ENCODE measurements around the gene C4orf50.

Gene C4orf50

GRCh38 chr4:5968246-5968645 is 50.0 kb downstream of the C4orf50 start:
- no peak for DNase-seq (ENCODE audit: low read depth, low spot score)
- no peak overlapping the region for H3K4me3 ChIP-seq (ENCODE audit: low read depth, low read length)
- ChIA-PET CTCF (no interaction called here), POLR2A (no interaction called here)
- no peak for TF ChIP-seq CTCF (IDR thresholded peaks at IDR 0.05; ENCODE audit: insufficient read depth, low read length, missing control alignments)

- ChIA-PET CTCF (no interaction called here), POLR2A (no interaction called here)
- TF ChIP-seq CTCF (IDR thresholded peaks at IDR 0.05; ENCODE audit: insufficient read depth, low read length, missing control alignments) = no peak
- H3K4me3 ChIP-seq (ENCODE audit: low read depth, low read length) = no peak overlapping the region
- no peak for DNase-seq (ENCODE audit: low read depth, low spot score)
Measured at GRCh38 chr4:5967783-5968182, 50.4 kb downstream of the C4orf50 start.

DNA sequence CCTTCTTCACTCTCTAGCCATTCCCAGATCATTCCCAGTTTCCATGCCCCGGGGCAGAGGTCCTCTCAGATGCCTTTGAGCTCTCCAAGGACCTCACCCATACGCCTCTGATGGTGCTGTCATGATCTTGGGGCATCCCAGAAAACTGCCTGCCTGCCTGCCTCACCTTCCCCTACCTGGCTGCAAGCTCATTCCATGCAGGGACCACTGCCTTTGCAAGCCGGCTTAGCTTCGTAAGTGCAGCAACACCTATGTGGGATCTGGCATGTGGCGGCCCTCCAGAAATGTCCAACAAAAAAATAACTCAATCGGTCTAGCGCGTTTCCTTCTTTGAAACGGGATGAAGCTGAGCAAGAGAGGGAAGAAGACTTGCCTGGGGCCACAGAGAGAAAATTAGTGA is 53.0 kb downstream of the C4orf50 start:
- ChIA-PET CTCF (interaction anchor here (1.0 kb wide), 1 partner anchor 33 kb away, joined by 3 read pairs; no protein-coding TSS in a partner anchor), POLR2A (no interaction called here)
- no peak overlapping the region for H3K4me3 ChIP-seq (ENCODE audit: low read depth, low read length)
- no peak for TF ChIP-seq CTCF (IDR thresholded peaks at IDR 0.05; ENCODE audit: insufficient read depth, low read length, missing control alignments)
- DNase-seq (ENCODE audit: low read depth, low spot score) = no peak

DNA sequence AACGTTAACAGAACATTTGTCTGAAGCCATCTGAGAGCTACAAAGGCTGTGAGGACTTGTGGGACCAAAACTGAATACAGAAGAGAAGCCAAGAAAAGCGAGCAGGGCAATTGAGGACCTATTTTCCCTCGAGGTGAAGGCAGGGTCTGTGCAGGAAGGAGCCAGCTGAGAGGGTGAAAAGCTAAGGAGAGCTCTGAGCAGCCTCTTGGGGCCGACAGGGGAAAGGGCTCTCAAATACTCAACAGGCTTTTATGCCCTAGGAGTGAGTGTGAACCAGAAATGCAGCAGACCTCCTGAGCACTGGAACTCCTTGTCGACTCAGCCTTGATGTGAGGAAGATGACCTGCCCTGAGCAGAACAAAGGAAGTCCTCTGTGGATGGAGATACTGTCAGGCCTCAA is 54.2 kb downstream of the C4orf50 start:
- H3K4me3 ChIP-seq (ENCODE audit: low read depth, low read length) = no peak overlapping the region
- DNase-seq (ENCODE audit: low read depth, low spot score) = no peak
- POLR2A ChIA-PET = no interaction called here
- CTCF ChIA-PET = no interaction called here
- TF ChIP-seq CTCF (IDR thresholded peaks at IDR 0.05; ENCODE audit: insufficient read depth, low read length, missing control alignments) = no peak

- ChIA-PET CTCF (no interaction called here), POLR2A (no interaction called here)
- H3K4me3 ChIP-seq (ENCODE audit: low read depth, low read length) = no peak overlapping the region
- no peak for DNase-seq (ENCODE audit: low read depth, low spot score)
- TF ChIP-seq CTCF (IDR thresholded peaks at IDR 0.05; ENCODE audit: insufficient read depth, low read length, missing control alignments) = no peak
Measured at GRCh38 chr4:5963611-5964010, 54.6 kb downstream of the C4orf50 start.

- no peak for DNase-seq (ENCODE audit: low read depth, low spot score)
- POLR2A ChIA-PET = no interaction called here
- no peak overlapping the region for H3K4me3 ChIP-seq (ENCODE audit: low read depth, low read length)
- CTCF ChIA-PET = no interaction called here
- no peak for TF ChIP-seq CTCF (IDR thresholded peaks at IDR 0.05; ENCODE audit: insufficient read depth, low read length, missing control alignments)
Measured at GRCh38 chr4:5962416-5962815, 55.8 kb downstream of the C4orf50 start.

Data from AG04449 (cell line).